SK-N-SH (cell line): Measurements from ENCODE around the gene PPP1R16B. TPM values are rescaled to one million over a fixed set of nuclear protein-coding genes. Genes with fewer than 3 reads are reported as not detected.

Source experiments
- CTCF ChIA-PET: fragments of 300-600, 350-600 bp; formaldehyde crosslinking; extraction: SDS; loops from one replicate; lab custom pipeline; 2021; lab: Yijun Ruan, JAX
- POLR2A ChIA-PET: fragments of 350-600 bp; sonication (Branson Sonifier 250); formaldehyde crosslinking; extraction: SDS; loops from one replicate; lab custom pipeline; 2020; ENCODE audit warnings: antibody characterized with exemption, inconsistent platforms; lab: Yijun Ruan, JAX
- DNase-seq: peaks from one replicate; pipeline ENCODE4 v3.0.0; 2012
- H2AFZ ChIP-seq: fragments of 200-600 bp; sonication (generic); 2 replicates; pipeline ENCODE4 v1.8.1; 2016; ENCODE audit warnings: antibody characterized with exemption, mild to moderate bottlenecking, low read depth
- H3F3A ChIP-seq: fragments of 200-600 bp; sonication (generic); replicated peaks from 2 replicates; pipeline ENCODE3; 2016; ENCODE audit warnings: antibody characterized with exemption, mild to moderate bottlenecking; ENCODE audit not compliant: insufficient read depth
- H3K27ac ChIP-seq, 2 experiments: fragments of 200-500 bp in 1 of 2; fragments of 200-600 bp in 1 of 2; sonication (Bioruptor generic) in 1 of 2; sonication (generic), shearing (Covaris generic) in 1 of 2; 2 replicates each; pipeline versions ENCODE4 v1.5.1 to v1.6.1; 2014 to 2016; ENCODE audit warnings: low read depth in 2 of 2, inconsistent platforms in 1 of 2, low read length in 1 of 2, mild to moderate bottlenecking in 1 of 2, mixed read lengths in 1 of 2
- H3K27me3 ChIP-seq: fragments of 200-600 bp; sonication (generic), shearing (Covaris generic); 2 replicates; pipeline ENCODE4 v1.6.1; 2016; ENCODE audit warnings: mixed run types; ENCODE audit not compliant: insufficient read depth
- H3K36me3 ChIP-seq, 2 experiments: fragments of 200-500 bp in 1 of 2; fragments of 200-600 bp in 1 of 2; sonication (Bioruptor generic) in 1 of 2; sonication (generic) in 1 of 2; replicated peaks in 1 of 2; 2 replicates each; pipeline versions ENCODE3 to v1.5.1; 2014 to 2016; ENCODE audit warnings: low read length in 1 of 2, mild to moderate bottlenecking in 1 of 2; ENCODE audit not compliant: insufficient read depth in 2 of 2, control insufficient read depth in 1 of 2
- H3K4me1 ChIP-seq, 2 experiments: fragments of 200-500 bp in 1 of 2; fragments of 200-600 bp in 1 of 2; sonication (Bioruptor generic) in 1 of 2; sonication (generic), shearing (Covaris generic) in 1 of 2; 2 replicates each; pipeline versions ENCODE4 v1.5.1 to v1.6.1; 2014 to 2016; ENCODE audit warnings: low read depth in 1 of 2, low read length in 1 of 2, mixed run types in 1 of 2; ENCODE audit not compliant: insufficient read depth in 2 of 2, control insufficient read depth in 1 of 2
- H3K4me2 ChIP-seq: fragments of 200-600 bp; sonication (generic), shearing (Covaris generic); 2 replicates; pipeline ENCODE4 v1.6.1; 2017; ENCODE audit warnings: mixed run types
- H3K4me3 ChIP-seq, 2 experiments: fragments of 200-500 bp in 1 of 2; fragments of 200-600 bp in 1 of 2; sonication (Bioruptor generic) in 1 of 2; sonication (generic), shearing (Covaris generic) in 1 of 2; 2 replicates each; pipeline versions ENCODE4 v1.5.1 to v1.8.1; 2014 to 2016; ENCODE audit warnings: low read depth in 2 of 2, inconsistent platforms in 1 of 2, low read length in 1 of 2, mild to moderate bottlenecking in 1 of 2, mixed read lengths in 1 of 2, moderate library complexity in 1 of 2
- H3K79me2 ChIP-seq: fragments of 200-600 bp; sonication (generic); 2 replicates; pipeline ENCODE4 v1.8.1; 2017; ENCODE audit warnings: mild to moderate bottlenecking; ENCODE audit not compliant: insufficient read depth
- H3K9ac ChIP-seq: fragments of 200-600 bp; sonication (generic); 2 replicates; pipeline ENCODE4 v1.6.1; 2017; ENCODE audit warnings: mixed run types
- H3K9me2 ChIP-seq: fragments of 200-600 bp; sonication (generic); 2 replicates; pipeline ENCODE4 v1.6.1; 2017; ENCODE audit warnings: mixed run types
- H3K9me3 ChIP-seq: fragments of 200-600 bp; sonication (generic); 2 replicates; pipeline ENCODE4 v1.6.1; 2017; ENCODE audit warnings: mixed run types, mild to moderate bottlenecking, moderate library complexity
- H4K20me1 ChIP-seq: fragments of 200-600 bp; sonication (generic); 2 replicates; pipeline ENCODE4 v1.6.1; 2017; ENCODE audit warnings: mild to moderate bottlenecking, mixed run types; ENCODE audit not compliant: insufficient read depth
- ELF1 ChIP-seq: IDR thresholded peaks from 2 replicates; pipeline ENCODE4 v1.4.0; 2012
- EP300 ChIP-seq, 2 experiments: IDR thresholded peaks; 2 replicates each; pipeline versions ENCODE4 v1.4.0 to v1.6.1; 2012; ENCODE audit warnings: borderline replicate concordance in 1 of 2, low read depth in 1 of 2, low read length in 1 of 2
- EZH2phosphoT487 ChIP-seq: fragments of 200-600 bp; sonication (generic); IDR thresholded peaks from 2 replicates; pipeline ENCODE4 v1.6.1; 2017; ENCODE audit warnings: low read depth, mixed run types, mild to moderate bottlenecking, antibody characterized with exemption, moderate library complexity, borderline replicate concordance
- FOSL2 ChIP-seq: IDR thresholded peaks from 2 replicates; pipeline ENCODE4 v1.4.0; 2012; ENCODE audit warnings: low read depth, mild to moderate bottlenecking, moderate library complexity, borderline replicate concordance
- FOXJ3 ChIP-seq: sonication (generic); formaldehyde crosslinking; IDR thresholded peaks from 2 replicates; pipeline ENCODE4 v1.5.1; 2020; ENCODE audit warnings: mild to moderate bottlenecking, missing genetic modification reagents
- JUND ChIP-seq: IDR thresholded peaks from 2 replicates; pipeline ENCODE4 v1.4.0; 2012
- MXI1 ChIP-seq: IDR thresholded peaks from 2 replicates; pipeline ENCODE4 v1.6.1; 2012; ENCODE audit warnings: mild to moderate bottlenecking, low read depth, low read length, improper control_type of control experiment
- NFIC ChIP-seq: IDR thresholded peaks from 2 replicates; pipeline ENCODE4 v1.4.0; 2012; ENCODE audit warnings: borderline replicate concordance
- NRF1 ChIP-seq: IDR thresholded peaks from 2 replicates; pipeline ENCODE4 v1.6.1; 2012; ENCODE audit warnings: low read depth, mild to moderate bottlenecking, low read length
- POLR2AphosphoS5 ChIP-seq: IDR thresholded peaks from 2 replicates; pipeline ENCODE4 v1.6.1; 2012; ENCODE audit warnings: low read depth, low read length
- RAD21 ChIP-seq: IDR thresholded peaks from 2 replicates; pipeline ENCODE4 v1.6.1; 2012; ENCODE audit warnings: mild to moderate bottlenecking, low read length
- RCOR1 ChIP-seq: fragments of 150-350 bp; IDR thresholded peaks from 2 replicates; pipeline ENCODE4 v1.6.1; 2017; ENCODE audit warnings: antibody characterized with exemption, low read length
- SIN3A ChIP-seq: IDR thresholded peaks from 2 replicates; pipeline ENCODE4 v1.6.1; 2012; ENCODE audit warnings: low read depth, mild to moderate bottlenecking, low read length, moderate library complexity, borderline replicate concordance
- SMC3 ChIP-seq: IDR thresholded peaks from 2 replicates; pipeline ENCODE4 v1.6.1; 2012; ENCODE audit warnings: low read depth, low read length, improper control_type of control experiment
- TEAD4 ChIP-seq: IDR thresholded peaks from 2 replicates; pipeline ENCODE4 v1.4.0; 2012; ENCODE audit warnings: mild to moderate bottlenecking, borderline replicate concordance; ENCODE audit not compliant: insufficient read depth
- YY1 ChIP-seq: IDR thresholded peaks from 2 replicates; pipeline ENCODE4 v1.4.0; 2012; ENCODE audit warnings: low read depth, mild to moderate bottlenecking
- WGBS: methylation state at CpG from one replicate; pipeline ENCODE4 v1.1.6; 2017; ENCODE audit warnings: low lambda C conversion rate; 5-methylcytosine and 5-hydroxymethylcytosine counted together
- polyA plus RNA-seq, 3 experiments: library from polyadenylated mRNA; depleted of rRNA; stranded (reverse); fragments of >200 nt; gene quantifications; 2 replicates each; pipeline ENCODE4 v1.2.3, GENCODE V29; 2012
- TF ChIP-seq, protein P1 (sequence below): IDR thresholded peaks from 2 replicates; pipeline ENCODE4 v1.4.0; 2012; ENCODE audit warnings: low read depth
- TF ChIP-seq, protein P2 (sequence below): IDR thresholded peaks from 2 replicates; pipeline ENCODE4 v1.6.1; 2012; ENCODE audit warnings: mild to moderate bottlenecking, low read depth, low read length, moderate library complexity

PPP1R16B gene
- polyA plus RNA-seq, 1 of the 3 experiments (the other 2 are of a cell fraction) = 0.28 TPM

GRCh38 chr20:38870733-38871559 lies 65.4 kb downstream of the PPP1R16B start:
- Histone ChIP-seq H3K9me3 (no peaks in the 10 kb centered on the region), H4K20me1 (no peaks in the 10 kb centered on the region), H3K4me3 (no peak overlapping the region), H3K36me3 (no peaks in the 10 kb centered on the region), H3K27me3 (peaks cover 6% of the 10 kb centered on the region; the same call in 1 of the 2 replicates), H2AFZ (no peak overlapping the region), H3F3A (no peaks in the 10 kb centered on the region), H3K27ac (peak overlapping the region in 1 of 2 experiments; percentile 100; a peak in 2 of 4 replicates), H3K4me2 (no peak overlapping the region), H3K9me2 (no peaks in the 10 kb centered on the region), H3K4me1 (peaks cover 0 to 76% of the 10 kb centered on the region in 2 experiments; a peak in 2 of 4 replicates), H3K9ac (no peak overlapping the region), H3K79me2 (no peaks in the 10 kb centered on the region)
- TF ChIP-seq SMC3 (no peak), MXI1 (no peak), EZH2phosphoT487 (no peak), NFIC (no peak)
- ChIA-PET CTCF (interaction anchor here (1.0 to 7.2 kb wide), 3 partner anchors 10 to 21 kb away, joined by 3 to 58 read pairs (median 4); no protein-coding TSS in a partner anchor), POLR2A (interaction anchor here (0.9 kb wide), 2 partner anchors 12 to 91 kb away, joined by 6 read pairs; partner anchors contain the start of gene DHX35)
- no peak for DNase-seq
- 65% methylated on average over 6 of the region's 12 CpGs for WGBS

DNA sequence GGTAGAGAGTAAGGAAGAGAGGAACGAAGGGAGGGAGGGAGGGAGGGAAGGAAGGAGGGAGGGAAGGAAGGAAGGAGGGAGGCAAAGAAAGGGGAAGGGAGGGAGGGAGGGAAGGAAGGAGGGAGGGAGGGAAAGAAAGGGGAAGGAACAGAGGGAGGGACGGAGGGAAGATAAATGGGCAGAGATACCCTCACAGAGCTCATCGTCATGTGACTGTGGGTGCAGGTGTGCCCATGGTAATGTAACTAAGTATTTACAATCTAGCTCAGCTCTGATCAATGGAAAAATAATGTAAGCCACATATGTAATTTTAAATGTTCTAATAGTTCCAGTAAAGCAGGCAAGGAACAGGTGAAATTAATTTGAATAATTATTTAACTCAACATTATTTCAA lies 66.1 kb downstream of the PPP1R16B start:
- POLR2A ChIA-PET = no interaction called here
- Histone ChIP-seq H3K4me2 (no peak overlapping the region), H4K20me1 (no peaks in the 10 kb centered on the region), H3F3A (no peaks in the 10 kb centered on the region), H3K4me3 (no peak overlapping the region), H3K9me2 (no peaks in the 10 kb centered on the region), H3K36me3 (no peaks in the 10 kb centered on the region), H3K27me3 (peaks cover 12% of the 10 kb centered on the region; the same call in 1 of the 2 replicates), H3K4me1 (peaks cover 0 to 73% of the 10 kb centered on the region in 2 experiments; a peak in 2 of 4 replicates), H3K9me3 (no peaks in the 10 kb centered on the region), H3K79me2 (no peaks in the 10 kb centered on the region), H3K9ac (no peak overlapping the region), H2AFZ (no peak overlapping the region), H3K27ac (peak overlapping the region in 1 of 2 experiments; percentile 100; a peak in 2 of 4 replicates)
- TF ChIP-seq JUND = no peak
- WGBS = 59% methylated on average over 3 of the region's 3 CpGs
- DNase-seq = no peak
- CTCF ChIA-PET = interaction anchor here (1.0 to 7.2 kb wide), 4 partner anchors 11 to 20 kb away, joined by 3 to 58 read pairs (median 4); no protein-coding TSS in a partner anchor

DNA sequence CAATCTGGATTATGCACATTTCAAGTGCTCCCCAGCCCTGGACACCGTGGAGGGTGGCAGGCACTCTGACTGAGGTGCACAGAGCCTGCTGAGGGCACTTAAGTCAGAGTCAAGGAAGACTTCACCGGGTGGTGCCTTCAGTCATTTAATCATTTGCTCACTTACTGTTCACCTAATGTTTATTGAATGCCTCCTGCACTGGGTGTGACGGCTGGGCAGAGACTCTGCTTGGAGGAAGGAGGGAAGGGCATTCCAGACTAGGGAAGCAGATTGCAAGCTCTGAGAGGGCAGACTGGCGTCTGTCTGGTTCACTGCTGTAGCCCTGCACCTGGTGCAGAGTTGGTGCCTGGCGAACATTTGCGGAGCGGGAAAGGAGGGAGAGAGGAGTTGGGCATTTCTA lies 66.5 kb downstream of the PPP1R16B start:
- ChIA-PET POLR2A (no interaction called here), CTCF (interaction anchor here (1.0 to 7.2 kb wide), 3 partner anchors 11 to 20 kb away, joined by 3 to 58 read pairs (median 3); no protein-coding TSS in a partner anchor)
- 48% methylated on average over 7 of the region's 7 CpGs for WGBS
- TF ChIP-seq, protein P1, sequence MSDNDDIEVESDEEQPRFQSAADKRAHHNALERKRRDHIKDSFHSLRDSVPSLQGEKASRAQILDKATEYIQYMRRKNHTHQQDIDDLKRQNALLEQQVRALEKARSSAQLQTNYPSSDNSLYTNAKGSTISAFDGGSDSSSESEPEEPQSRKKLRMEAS = no peak
- TF ChIP-seq RAD21 = no peak
- TF ChIP-seq FOXJ3 = no peak
- TF ChIP-seq EZH2phosphoT487 = no peak
- no peak for TF ChIP-seq NRF1
- TF ChIP-seq YY1 = no peak
- TF ChIP-seq POLR2AphosphoS5 = no peak
- TF ChIP-seq NFIC = no peak
- TF ChIP-seq EP300 (IDR thresholded peaks at IDR 0.05; ENCODE audit: borderline replicate concordance in 1 of 2, low read depth in 1 of 2, low read length in 1 of 2) = no peak
- no peak for TF ChIP-seq FOSL2
- no peak for TF ChIP-seq ELF1
- no peak for TF ChIP-seq SIN3A
- TF ChIP-seq, protein P2, sequence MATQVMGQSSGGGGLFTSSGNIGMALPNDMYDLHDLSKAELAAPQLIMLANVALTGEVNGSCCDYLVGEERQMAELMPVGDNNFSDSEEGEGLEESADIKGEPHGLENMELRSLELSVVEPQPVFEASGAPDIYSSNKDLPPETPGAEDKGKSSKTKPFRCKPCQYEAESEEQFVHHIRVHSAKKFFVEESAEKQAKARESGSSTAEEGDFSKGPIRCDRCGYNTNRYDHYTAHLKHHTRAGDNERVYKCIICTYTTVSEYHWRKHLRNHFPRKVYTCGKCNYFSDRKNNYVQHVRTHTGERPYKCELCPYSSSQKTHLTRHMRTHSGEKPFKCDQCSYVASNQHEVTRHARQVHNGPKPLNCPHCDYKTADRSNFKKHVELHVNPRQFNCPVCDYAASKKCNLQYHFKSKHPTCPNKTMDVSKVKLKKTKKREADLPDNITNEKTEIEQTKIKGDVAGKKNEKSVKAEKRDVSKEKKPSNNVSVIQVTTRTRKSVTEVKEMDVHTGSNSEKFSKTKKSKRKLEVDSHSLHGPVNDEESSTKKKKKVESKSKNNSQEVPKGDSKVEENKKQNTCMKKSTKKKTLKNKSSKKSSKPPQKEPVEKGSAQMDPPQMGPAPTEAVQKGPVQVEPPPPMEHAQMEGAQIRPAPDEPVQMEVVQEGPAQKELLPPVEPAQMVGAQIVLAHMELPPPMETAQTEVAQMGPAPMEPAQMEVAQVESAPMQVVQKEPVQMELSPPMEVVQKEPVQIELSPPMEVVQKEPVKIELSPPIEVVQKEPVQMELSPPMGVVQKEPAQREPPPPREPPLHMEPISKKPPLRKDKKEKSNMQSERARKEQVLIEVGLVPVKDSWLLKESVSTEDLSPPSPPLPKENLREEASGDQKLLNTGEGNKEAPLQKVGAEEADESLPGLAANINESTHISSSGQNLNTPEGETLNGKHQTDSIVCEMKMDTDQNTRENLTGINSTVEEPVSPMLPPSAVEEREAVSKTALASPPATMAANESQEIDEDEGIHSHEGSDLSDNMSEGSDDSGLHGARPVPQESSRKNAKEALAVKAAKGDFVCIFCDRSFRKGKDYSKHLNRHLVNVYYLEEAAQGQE = no peak
- no peak for TF ChIP-seq RCOR1
- no peak for TF ChIP-seq TEAD4

More for the DNA sequence above, 66.5 kb downstream of the PPP1R16B start:
- Histone ChIP-seq H2AFZ (no peak overlapping the region), H4K20me1 (no peaks in the 10 kb centered on the region), H3K9me3 (no peaks in the 10 kb centered on the region), H3K4me2 (no peak overlapping the region), H3F3A (no peaks in the 10 kb centered on the region), H3K27ac (peak overlapping the region in 1 of 2 experiments; percentile 100; a peak in 2 of 4 replicates), H3K27me3 (peaks cover 14% of the 10 kb centered on the region; the same call in 1 of the 2 replicates), H3K36me3 (no peaks in the 10 kb centered on the region), H3K9me2 (no peaks in the 10 kb centered on the region), H3K79me2 (no peaks in the 10 kb centered on the region), H3K4me3 (no peak overlapping the region), H3K9ac (no peak overlapping the region), H3K4me1 (peaks cover 0 to 73% of the 10 kb centered on the region in 2 experiments; a peak in 2 of 4 replicates)
- DNase-seq = no peak
